Skin epidermis (tissue), 12 donors: Measurements from ENCODE around the gene OR4E1.
"Not testable (repeated sequence)": the region's sequence is repeated elsewhere in the genome, so short reads cannot be mapped to it uniquely, and the experiment has no call there.

Source experiments
- H3K27ac ChIP-seq, 21 experiments: fragments of 200-600 bp; sonication (generic) in 11 of 21; one replicate each; pipeline ENCODE4 v1.5.0; 2020; ENCODE audit warnings: mild to moderate bottlenecking in 3 of 21, inconsistent platforms in 2 of 21, moderate library complexity in 2 of 21
- H3K4me3 ChIP-seq, 7 experiments: fragments of 200-600 bp; sonication (generic) in 2 of 7; one replicate each; pipeline ENCODE4 v1.5.0; 2020; ENCODE audit warnings: inconsistent platforms in 2 of 7, mild to moderate bottlenecking in 2 of 7, moderate library complexity in 1 of 7

Gene OR4E1

GRCh38 chr14:21656980-21657379 is 16.6 kb downstream of the OR4E1 start:
- no peak overlapping the region for H3K27ac ChIP-seq
- no peak overlapping the region for H3K4me3 ChIP-seq

GRCh38 chr14:21654215-21654614 is 19.4 kb downstream of the OR4E1 start:
- Histone ChIP-seq H3K27ac (no peak overlapping the region), H3K4me3 (no peak overlapping the region)

GRCh38 chr14:21653331-21653885 is 20.2 kb downstream of the OR4E1 start, which contains the start of gene OR4E2:
Gene OR4E2, plus strand, starts transcription at chr14:21653835. Its CDS starts 11,248 bp downstream, at chr14:21665083.
- H3K4me3 ChIP-seq, result no peak within 1 kb of the TSS
- no peak within 1 kb of the TSS for H3K27ac ChIP-seq

GRCh38 chr14:21652209-21652808 is 21.3 kb downstream of the OR4E1 start:
- no peak overlapping the region for H3K27ac ChIP-seq
- H3K4me3 ChIP-seq, result no peak overlapping the region

- Histone ChIP-seq H3K27ac (no peak overlapping the region), H3K4me3 (no peak overlapping the region)
These were observed 26.2 kb downstream of the OR4E1 start for GRCh38 chr14:21647380-21647779.

- Histone ChIP-seq H3K27ac (no peak overlapping the region), H3K4me3 (no peak overlapping the region)
These were observed 30.2 kb downstream of the OR4E1 start for GRCh38 chr14:21643407-21643806.

- Histone ChIP-seq H3K27ac (no peak overlapping the region), H3K4me3 (no peak overlapping the region)
These were observed 30.9 kb downstream of the OR4E1 start for GRCh38 chr14:21642683-21643082.

- no peak within 1 kb of the TSS for H3K27ac ChIP-seq
- H3K4me3 ChIP-seq, result no peak within 1 kb of the TSS
These were observed 38.8 kb downstream of the OR4E1 start, which contains the start of gene OR10G2 for GRCh38 chr14:21634840-21635239. Gene OR10G2, minus strand, starts transcription at chr14:21634940. Its CDS starts 98 bp downstream, at chr14:21634842.

GRCh38 chr14:21631084-21631483 is 42.5 kb downstream of the OR4E1 start:
- Histone ChIP-seq H3K4me3 (no peak overlapping the region), H3K27ac (no peak overlapping the region)

GRCh38 chr14:21630503-21630902 is 43.1 kb downstream of the OR4E1 start:
- not testable (repeated sequence) for H3K4me3 ChIP-seq, H3K27ac ChIP-seq

GRCh38 chr14:21626491-21627230 is 47.0 kb downstream of the OR4E1 start:
- Histone ChIP-seq H3K27ac (peak overlapping the region in 1 of 21 experiments; percentile 6), H3K4me3 (no peak overlapping the region)
